CD4-positive, alpha-beta T cell treated with Interleukin-17A for 4 hours (primary cell): ENCODE measurements around the gene TMEM178A.

Experiments used
- DNase-seq: peaks from one replicate; pipeline ENCODE4 v3.0.0-alpha.2; 2020; ENCODE audit warnings: mixed read lengths

The TMEM178A gene

DNA sequence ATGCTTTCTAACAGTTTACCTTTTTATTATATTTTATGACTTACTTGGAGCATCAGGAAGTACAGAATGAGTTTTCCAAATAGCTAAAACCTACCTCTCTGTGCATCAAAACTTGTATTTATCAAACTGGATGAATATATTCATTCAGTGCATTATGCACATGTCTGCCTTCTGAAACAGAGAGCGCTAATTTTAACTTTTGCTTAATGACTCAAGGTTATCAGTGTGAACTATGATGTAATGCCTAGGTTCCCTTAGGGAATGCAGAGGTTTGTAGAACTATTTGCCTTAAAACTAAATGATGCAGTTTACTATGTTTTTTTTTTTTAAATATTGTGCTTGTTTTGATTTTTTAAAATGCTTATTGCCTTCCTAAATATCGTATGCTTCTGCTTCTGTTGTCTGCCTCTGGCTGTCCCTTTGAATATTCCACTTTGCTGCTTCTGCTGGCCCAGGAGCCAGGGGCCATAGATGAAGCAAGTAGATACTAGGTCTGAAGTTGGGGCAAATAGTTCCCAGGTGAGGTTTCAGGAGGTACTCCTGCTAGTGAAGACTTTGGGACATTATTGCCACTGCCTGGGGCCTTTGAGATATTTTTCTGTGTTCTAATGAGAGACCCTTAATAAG is 16.5 kb downstream of the TMEM178A start:
- no peak for DNase-seq

DNA sequence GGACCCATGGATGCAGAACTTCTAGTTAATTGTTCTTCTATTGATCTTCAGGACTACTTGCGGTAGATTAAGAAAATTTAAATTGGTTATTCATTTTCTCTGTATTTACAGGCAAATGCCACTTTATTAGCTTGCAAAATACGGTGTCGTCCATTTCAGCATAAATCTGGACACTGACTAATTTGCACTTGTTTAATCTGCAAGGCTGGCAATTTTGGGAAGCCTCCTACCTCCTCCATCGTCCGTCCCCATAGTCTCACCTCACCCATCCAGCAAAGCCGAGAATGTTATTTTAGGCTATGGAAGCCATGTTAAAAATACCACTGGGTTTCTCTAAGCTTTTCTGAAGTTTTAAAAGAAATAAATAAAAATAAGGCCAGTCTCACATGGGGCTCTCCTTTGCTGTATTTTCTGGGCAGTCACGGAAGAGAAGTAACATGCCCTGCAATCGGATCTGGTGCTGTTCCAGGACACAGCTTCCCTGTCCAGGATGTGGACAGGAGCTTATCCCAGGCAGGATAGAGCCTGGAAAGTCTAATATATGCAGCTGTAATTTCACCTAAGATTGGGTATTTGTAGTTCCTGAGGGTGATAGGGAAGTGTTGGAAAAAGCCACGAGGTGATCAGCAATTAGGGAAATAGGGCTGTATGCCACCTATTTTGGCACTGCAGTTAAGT is 17.4 kb downstream of the TMEM178A start:
- no peak for DNase-seq

GRCh38 chr2:39684464-39684863 is 18.7 kb downstream of the TMEM178A start:
- no peak for DNase-seq

GRCh38 chr2:39685126-39685525 is 19.4 kb downstream of the TMEM178A start:
- DNase-seq, result no peak

- DNase-seq, result no peak
Measured at GRCh38 chr2:39686456-39686855, 20.7 kb downstream of the TMEM178A start.

GRCh38 chr2:39688181-39688580 is 22.5 kb downstream of the TMEM178A start:
- DNase-seq, result no peak

DNA sequence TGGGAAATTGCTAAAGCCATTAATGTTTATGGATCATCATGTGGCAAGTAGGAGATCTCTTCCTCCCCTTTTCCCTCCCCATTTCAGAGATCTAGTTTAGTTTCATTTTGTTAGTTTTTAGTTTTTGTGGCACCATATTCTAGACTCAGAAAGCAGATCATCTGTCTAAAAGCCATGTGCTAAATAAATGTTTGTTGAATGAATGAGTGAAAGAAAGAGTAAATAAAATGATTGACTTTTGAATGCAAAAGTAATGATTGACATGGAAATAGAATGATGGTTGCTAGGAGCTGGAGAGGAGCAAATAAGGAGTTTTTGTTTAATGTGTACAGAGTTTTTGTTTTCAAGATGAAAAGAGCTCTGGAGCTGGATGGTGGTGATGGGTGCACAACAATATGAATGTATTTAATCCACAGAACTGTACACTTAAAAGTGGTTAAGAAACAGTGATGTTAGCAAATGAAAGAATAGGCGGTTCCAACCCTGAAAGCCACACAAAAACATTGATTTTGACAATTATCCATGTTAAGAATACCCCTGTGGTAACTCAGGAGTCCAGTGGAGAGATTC is 23.6 kb downstream of the TMEM178A start:
- no peak for DNase-seq

DNA sequence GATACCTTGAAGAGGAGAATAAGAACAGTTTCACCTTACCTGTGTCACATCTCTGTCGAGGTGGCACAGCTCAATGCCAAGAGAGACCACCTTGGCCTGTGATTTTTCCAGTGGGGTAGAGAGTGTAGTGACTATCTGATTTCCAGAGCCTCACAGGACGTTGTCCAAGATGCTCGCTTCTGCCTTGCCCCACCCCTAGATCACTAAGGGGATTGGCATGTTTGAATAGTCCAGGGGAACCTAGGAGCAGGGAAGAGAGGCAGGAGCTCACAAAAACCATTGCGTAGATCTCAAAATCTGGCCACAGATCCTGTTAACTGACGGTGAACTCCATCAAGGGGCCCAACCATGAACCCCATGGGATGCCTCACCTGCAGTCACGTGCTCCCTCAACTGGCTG is 24.2 kb downstream of the TMEM178A start:
- DNase-seq, result no peak

- no peak for DNase-seq
Measured at GRCh38 chr2:39693245-39693644, 27.5 kb downstream of the TMEM178A start.

DNA sequence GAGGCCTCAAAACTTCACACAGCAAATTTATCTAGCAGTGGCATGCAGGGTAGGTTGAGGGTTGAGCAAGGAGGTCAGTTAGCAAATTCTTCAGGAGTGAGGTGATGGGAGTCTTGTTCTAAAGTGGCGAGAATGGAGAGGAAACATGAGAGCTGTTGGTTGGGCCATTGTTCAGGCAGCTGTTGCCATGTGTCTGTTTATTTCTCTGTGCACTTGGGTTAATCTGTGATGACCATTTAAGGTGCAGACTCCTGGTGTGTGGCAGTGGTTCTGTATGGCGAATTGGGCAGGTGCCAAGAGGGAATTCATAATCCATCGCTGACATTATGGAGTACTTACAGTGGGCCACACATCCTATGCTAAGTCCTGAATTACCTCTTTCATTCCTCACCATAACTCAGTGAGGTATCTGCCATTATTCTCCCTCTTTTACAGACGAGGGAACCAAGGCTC is 30.4 kb downstream of the TMEM178A start:
- DNase-seq, result no peak

DNA sequence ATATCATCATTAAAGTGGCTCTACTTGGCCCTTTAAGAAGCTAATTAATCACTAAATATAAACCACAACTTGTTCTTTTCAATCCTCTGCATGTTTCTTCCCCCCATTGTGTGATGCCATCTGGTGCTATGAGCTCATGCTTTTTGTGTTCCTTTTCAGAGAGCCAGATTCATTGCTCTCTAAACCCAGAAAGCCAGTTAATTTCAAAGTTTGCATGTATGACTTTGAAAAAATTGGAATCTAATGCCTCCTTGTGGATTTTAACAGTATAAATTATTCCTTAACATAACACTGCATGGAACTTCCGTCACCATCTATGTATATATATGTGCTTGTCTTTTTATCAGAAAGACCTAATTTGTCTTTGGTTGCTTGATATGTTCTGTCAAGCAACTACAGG is 31.1 kb downstream of the TMEM178A start:
- no peak for DNase-seq

- DNase-seq, result no peak
Measured at GRCh38 chr2:39697454-39697853, 31.7 kb downstream of the TMEM178A start.

GRCh38 chr2:39701137-39701536 is 35.4 kb downstream of the TMEM178A start:
- DNase-seq, result no peak

DNA sequence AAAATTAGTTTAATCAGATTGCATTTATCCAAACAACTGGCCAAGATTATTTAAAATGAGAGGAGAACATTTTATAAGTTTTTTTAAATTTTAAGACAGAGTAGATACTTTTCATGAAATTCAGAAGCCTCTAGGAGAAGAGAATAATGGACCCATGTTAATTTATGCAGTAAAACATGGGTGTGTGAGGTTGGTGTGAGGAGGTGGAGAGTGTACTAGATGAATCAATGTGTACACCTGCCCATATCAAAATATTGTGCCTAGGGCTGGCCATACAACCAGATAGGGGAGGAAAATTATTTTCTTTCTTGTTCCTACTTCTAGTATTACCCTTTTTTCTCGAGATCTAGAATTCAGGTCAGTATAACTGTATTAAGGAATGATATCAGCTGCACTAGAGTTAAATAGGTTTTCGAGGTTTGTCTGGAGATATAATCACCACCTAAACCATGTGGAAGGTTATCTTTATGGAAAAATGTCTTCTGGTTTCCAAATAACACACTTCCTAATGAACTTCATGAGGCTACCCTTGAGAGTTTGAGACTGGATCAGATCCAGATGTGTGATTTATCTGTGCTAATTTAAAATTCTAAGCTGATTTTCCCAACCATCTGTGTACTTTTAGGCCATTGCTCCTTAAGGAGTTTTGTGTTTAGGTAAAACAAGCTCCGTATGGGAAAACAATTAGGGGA is 37.6 kb downstream of the TMEM178A start:
- DNase-seq, result no peak

DNA sequence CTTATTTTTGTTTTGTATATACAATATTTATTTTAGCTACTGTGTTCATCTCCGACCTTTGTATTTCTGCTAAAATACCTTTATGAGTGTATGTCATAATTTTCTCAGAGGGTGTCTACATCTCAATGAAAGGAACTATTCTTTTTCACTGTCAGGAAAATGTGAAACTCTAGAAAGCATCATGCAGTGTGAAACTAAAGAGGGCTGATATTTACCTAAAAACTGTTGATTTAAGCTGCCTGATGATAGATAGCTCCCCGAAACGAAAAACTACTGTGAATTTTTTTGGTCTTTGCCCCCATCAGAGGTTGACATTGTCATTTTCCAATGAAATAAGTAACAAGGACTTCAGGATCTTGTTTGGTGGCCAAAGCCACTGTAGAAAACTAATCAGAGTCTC is 38.8 kb downstream of the TMEM178A start:
- DNase-seq, result no peak

- no peak for DNase-seq
Measured at GRCh38 chr2:39705638-39706037, 39.9 kb downstream of the TMEM178A start.

GRCh38 chr2:39706312-39706711 is 40.6 kb downstream of the TMEM178A start:
- DNase-seq, result no peak

- DNase-seq, result no peak
Measured at GRCh38 chr2:39706945-39707344, 41.2 kb downstream of the TMEM178A start.

DNA sequence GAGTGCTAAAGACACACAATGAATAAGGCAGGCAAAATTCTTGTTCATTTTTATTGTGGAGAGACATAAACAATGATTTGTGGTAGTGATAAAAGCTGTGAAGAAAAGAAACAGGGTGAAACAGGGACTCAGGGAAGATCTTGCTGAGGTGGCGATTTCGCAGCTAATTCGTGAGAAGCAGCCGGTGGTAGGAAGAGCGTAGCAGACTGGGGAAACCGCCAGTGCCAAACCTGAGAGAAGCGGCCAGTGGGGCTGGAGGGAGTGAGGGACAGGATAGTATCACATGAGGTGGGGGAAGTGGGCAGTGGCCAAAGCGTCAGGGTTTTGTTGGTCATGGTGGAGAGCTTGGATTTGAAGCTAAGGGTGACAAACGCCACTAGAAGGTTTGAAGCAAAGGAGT is 42.3 kb downstream of the TMEM178A start:
- no peak for DNase-seq

GRCh38 chr2:39710807-39711206 is 45.1 kb downstream of the TMEM178A start:
- no peak for DNase-seq

- DNase-seq, result no peak
Measured at GRCh38 chr2:39712953-39713352, 47.2 kb downstream of the TMEM178A start.

GRCh38 chr2:39715095-39715494 is 49.4 kb downstream of the TMEM178A start:
- DNase-seq, result no peak

DNA sequence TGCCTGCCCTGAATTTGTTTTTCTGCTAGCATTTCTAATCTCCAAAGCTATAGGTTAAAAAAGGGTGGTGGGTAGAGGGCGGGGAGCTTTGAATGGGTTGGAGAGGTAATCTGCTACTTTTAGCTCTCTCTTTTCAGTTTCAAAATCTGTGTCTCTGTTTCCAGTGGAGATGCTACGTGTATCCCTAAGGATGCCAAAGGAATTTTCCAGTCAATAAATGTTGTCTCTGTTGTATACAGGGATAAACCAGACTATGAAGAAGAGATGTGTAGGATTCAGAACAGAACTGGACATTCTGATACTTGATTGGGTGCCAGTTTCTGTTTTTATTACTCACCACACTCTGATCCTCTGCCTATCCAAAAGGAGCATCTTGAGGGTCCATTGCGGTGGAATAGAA is 50.1 kb downstream of the TMEM178A start:
- DNase-seq, result no peak

- no peak for DNase-seq
Measured at GRCh38 chr2:39717067-39717466, 51.4 kb downstream of the TMEM178A start.
